ENCODE measurements around the gene LRRC2. TPM values are rescaled to one million over a fixed set of nuclear protein-coding genes. Genes with fewer than 3 reads are reported as not detected.
A peak's percentile ranks its signal among the peaks of the same experiment; 100 is the strongest.

LRRC2 gene
- total RNA-seq, 1 donor from 2014 or later, result 0.31 TPM

DNA sequence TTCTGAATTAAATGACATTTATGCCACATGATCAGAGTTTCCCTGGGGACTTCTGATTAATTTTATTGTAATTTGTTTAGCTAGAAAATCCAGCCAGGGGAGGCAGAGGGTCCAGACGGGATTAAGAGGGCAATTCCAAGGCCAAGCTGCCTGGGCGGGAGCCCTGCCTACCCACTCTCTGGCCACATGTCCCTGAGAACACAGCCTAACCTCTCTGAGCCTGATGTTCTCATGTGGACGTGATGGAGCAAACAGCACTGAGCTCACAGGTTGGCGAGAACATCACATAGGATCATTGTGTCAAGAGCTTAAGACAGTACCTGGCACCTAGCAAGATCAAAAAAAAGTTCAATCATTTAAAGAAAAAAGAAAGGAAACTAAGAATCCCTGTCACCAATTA, 1.0 kb downstream of the LRRC2 start:
- Mint-ChIP-seq H3K9me3 (no peaks in the 10 kb centered on the region), H3K36me3 (no peaks in the 10 kb centered on the region), H3K27ac (peak overlapping the region; percentile 58), H3K4me1 (ENCODE audit: unreplicated experiment) (peaks cover 12% of the 10 kb centered on the region), H3K27me3 (peaks cover 66% of the 10 kb centered on the region), H3K4me3 (peak overlapping the region; percentile 83)
- TF ChIP-seq, protein P1, sequence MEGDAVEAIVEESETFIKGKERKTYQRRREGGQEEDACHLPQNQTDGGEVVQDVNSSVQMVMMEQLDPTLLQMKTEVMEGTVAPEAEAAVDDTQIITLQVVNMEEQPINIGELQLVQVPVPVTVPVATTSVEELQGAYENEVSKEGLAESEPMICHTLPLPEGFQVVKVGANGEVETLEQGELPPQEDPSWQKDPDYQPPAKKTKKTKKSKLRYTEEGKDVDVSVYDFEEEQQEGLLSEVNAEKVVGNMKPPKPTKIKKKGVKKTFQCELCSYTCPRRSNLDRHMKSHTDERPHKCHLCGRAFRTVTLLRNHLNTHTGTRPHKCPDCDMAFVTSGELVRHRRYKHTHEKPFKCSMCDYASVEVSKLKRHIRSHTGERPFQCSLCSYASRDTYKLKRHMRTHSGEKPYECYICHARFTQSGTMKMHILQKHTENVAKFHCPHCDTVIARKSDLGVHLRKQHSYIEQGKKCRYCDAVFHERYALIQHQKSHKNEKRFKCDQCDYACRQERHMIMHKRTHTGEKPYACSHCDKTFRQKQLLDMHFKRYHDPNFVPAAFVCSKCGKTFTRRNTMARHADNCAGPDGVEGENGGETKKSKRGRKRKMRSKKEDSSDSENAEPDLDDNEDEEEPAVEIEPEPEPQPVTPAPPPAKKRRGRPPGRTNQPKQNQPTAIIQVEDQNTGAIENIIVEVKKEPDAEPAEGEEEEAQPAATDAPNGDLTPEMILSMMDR (conservative IDR thresholded peaks at IDR 0.05), result no peak
- DNase-seq (ENCODE audit: extremely low spot score, unreplicated experiment), result no peak

DNA sequence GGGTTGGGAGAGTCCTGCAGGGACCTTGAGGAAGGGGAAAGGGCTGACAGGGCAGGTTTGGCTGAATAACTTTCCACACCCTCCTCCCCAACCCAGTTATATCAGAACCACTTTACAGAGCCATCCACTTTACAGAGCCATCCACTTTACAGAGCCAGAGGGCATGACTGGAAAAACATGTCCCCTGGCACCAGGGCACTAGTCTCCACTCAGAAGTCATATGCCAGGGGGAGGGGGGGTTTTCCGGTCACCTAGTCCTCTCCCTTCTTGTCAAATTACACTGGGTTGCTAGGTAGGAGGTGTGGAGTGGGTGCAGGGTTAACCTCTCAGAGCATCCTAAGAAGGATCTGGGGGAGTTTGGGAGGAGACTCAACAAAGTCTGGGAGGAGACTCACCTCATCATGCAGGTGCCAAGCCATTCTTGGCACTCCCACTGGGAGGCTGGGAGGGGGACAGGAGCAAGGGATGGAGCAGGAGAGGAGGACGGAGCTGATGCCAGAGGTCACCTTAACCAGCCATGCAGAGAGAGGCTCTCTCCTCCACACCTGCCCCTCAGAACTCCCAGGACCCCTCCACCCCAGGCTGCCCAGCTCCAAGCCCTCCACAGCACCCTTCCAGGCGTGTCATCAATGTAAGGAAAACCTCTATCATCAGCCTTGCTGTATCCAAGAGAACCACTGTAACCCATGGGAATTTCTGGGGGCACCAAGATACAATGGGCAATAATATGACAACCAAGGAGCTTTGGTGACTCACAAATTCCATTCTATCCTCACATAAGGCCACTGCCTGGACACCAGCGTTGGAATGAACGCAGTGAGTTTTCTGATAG, 1.7 kb downstream of the LRRC2 start:
- TF ChIP-seq, protein P1 (conservative IDR thresholded peaks at IDR 0.05), result no peak
- peak overlapping the region; percentile 83 for H3K4me3 Mint-ChIP-seq
- peaks cover 12% of the 10 kb centered on the region for H3K4me1 Mint-ChIP-seq (ENCODE audit: unreplicated experiment)
- no peaks in the 10 kb centered on the region for H3K36me3 Mint-ChIP-seq
- no peaks in the 10 kb centered on the region for H3K9me3 Mint-ChIP-seq
- peaks cover 70% of the 10 kb centered on the region for H3K27me3 Mint-ChIP-seq
- no peak for DNase-seq (ENCODE audit: extremely low spot score, unreplicated experiment)
- H3K27ac Mint-ChIP-seq, result no peak overlapping the region

DNA sequence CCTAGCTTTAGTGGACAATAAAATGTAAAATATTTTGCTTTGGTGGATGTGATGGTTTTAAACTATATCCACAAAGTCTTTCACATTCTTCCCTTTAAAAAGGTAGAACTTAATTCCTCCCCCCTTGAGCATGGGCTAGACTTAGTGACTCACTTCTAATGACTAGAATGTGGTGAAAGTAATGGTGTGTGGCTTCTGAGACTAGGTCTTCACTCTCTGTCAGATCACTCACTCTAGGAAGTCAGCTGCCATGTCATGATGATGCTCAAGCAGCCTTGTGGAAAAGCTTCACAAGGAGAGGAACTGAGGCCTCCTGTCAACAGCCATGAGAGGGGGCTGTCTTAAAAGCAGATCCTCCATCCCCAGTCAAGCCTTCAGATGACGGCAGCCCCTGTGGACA, 4.2 kb downstream of the LRRC2 start:
- H3K9me3 Mint-ChIP-seq, result no peaks in the 10 kb centered on the region
- no peak overlapping the region for H3K4me3 Mint-ChIP-seq
- TF ChIP-seq, protein P1 (conservative IDR thresholded peaks at IDR 0.05), result no peak
- DNase-seq (ENCODE audit: extremely low spot score, unreplicated experiment), result no peak
- no peak overlapping the region for H3K27ac Mint-ChIP-seq
- peaks cover 68% of the 10 kb centered on the region for H3K27me3 Mint-ChIP-seq
- no peaks in the 10 kb centered on the region for H3K36me3 Mint-ChIP-seq
- peaks cover 12% of the 10 kb centered on the region for H3K4me1 Mint-ChIP-seq (ENCODE audit: unreplicated experiment)

DNA sequence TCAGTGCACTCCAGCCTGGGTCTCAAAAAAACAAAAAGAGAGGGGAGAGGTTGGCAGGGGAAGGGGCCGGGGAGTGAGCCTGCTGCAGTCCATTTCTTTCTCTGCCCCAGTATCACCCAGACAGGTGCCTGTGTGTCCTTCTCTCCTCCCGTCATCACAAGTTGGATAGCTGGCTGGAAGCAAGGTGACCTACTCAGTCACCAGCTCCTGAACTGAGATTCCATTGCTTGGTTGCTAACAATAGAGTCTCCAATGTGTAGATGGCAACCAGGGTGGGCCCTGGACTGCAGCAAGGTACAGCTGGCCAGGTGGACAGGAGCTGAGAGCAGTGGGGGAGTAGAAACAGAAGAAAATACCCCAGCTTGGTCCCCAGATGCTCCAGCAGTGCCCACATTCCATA, 4.6 kb downstream of the LRRC2 start:
- Mint-ChIP-seq H3K9me3 (no peaks in the 10 kb centered on the region), H3K4me3 (no peak overlapping the region), H3K36me3 (no peaks in the 10 kb centered on the region), H3K4me1 (ENCODE audit: unreplicated experiment) (peaks cover 12% of the 10 kb centered on the region), H3K27me3 (peaks cover 66% of the 10 kb centered on the region), H3K27ac (no peak overlapping the region)
- TF ChIP-seq, protein P1 (conservative IDR thresholded peaks at IDR 0.05), result no peak
- DNase-seq (ENCODE audit: extremely low spot score, unreplicated experiment), result no peak

DNA sequence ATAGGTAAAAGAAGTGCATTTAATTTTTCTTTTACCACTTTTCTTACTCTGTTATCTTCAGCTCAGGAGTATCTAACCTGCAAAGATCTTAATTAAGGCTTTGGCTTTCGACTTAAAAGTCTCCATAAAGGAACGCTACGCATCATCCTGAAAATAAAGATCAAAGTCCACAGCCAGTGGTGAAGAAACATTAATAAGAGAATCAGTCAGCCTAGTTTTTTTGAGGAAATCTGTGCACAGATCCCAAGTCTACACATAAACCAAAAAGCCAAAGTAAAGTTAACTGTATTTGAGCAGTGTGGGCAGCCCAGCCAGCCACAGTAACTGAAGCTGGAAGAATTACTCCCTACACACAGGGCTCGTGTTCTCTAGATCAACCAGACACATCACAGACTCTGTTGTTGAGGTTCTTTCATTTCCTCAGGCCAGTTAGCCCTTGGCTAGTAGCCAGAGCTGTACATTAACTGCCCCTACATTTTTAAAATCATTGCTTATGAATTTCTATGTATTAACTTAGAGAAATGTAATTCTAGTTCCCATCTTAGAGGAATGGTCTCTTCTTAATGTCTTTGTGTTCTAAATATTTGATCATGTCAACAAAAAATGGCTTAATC, 6.9 kb downstream of the LRRC2 start:
- Mint-ChIP-seq H3K27ac (no peak overlapping the region), H3K4me3 (peak overlapping the region; percentile 83), H3K36me3 (no peaks in the 10 kb centered on the region), H3K4me1 (ENCODE audit: unreplicated experiment) (no peaks in the 10 kb centered on the region), H3K27me3 (peaks cover 46% of the 10 kb centered on the region), H3K9me3 (no peaks in the 10 kb centered on the region)
- no peak for DNase-seq (ENCODE audit: extremely low spot score, unreplicated experiment)
- TF ChIP-seq, protein P1 (conservative IDR thresholded peaks at IDR 0.05), result no peak
